DND-41 (cell line): Measurements from ENCODE around the gene CHMP1A.
A peak's percentile ranks its signal among the peaks of the same experiment; 100 is the strongest.
"Not testable (repeated sequence)": the region's sequence is repeated elsewhere in the genome, so short reads cannot be mapped to it uniquely, and the experiment has no call there.

Source experiments
- ATAC-seq: fragments of 200-7000 bp; cut with Tn5 transposase; 3 replicates; pipeline ENCODE4 v1.9.1; 2021; ENCODE audit warnings: low read depth; ENCODE audit not compliant: insufficient read depth
- DNase-seq: peaks from one replicate; pipeline ENCODE4 v3.0.0-alpha.2; 2020
- H2AFZ ChIP-seq: 2 replicates; pipeline ENCODE4 v1.6.0; 2012; ENCODE audit warnings: low read depth, low read length
- H3K27ac ChIP-seq: 2 replicates; pipeline ENCODE4 v1.5.1; 2012; ENCODE audit warnings: low read length, inconsistent platforms
- H3K27me3 ChIP-seq: fragments of 200-600 bp; sonication (generic); 2 replicates; pipeline ENCODE4 v1.6.0; 2012; ENCODE audit warnings: low read length, mild to moderate bottlenecking, inconsistent platforms; ENCODE audit not compliant: insufficient read depth, poor library complexity
- H3K36me3 ChIP-seq: 2 replicates; pipeline ENCODE4 v1.5.1; 2012; ENCODE audit warnings: low read length, inconsistent platforms; ENCODE audit not compliant: insufficient read depth
- H3K4me1 ChIP-seq: 2 replicates; pipeline ENCODE4 v1.5.1; 2012; ENCODE audit warnings: mild to moderate bottlenecking, low read length; ENCODE audit not compliant: insufficient read depth
- H3K4me2 ChIP-seq: 2 replicates; pipeline ENCODE4 v1.6.0; 2012; ENCODE audit warnings: mild to moderate bottlenecking, moderate library complexity, low read length, inconsistent platforms; ENCODE audit not compliant: insufficient read depth
- H3K4me3 ChIP-seq, 2 experiments: fragments of 200-600 bp in 1 of 2; shearing (Covaris generic) in 1 of 2; 2 replicates each; pipeline ENCODE4 v1.5.1; 2012 to 2016; ENCODE audit warnings: inconsistent platforms in 2 of 2, low read length in 2 of 2, mild to moderate bottlenecking in 2 of 2, low read depth in 1 of 2, moderate library complexity in 1 of 2
- H3K79me2 ChIP-seq: 2 replicates; pipeline ENCODE4 v1.6.0; 2012; ENCODE audit warnings: low read length, inconsistent platforms; ENCODE audit not compliant: insufficient read depth
- H3K9ac ChIP-seq: 2 replicates; pipeline ENCODE4 v1.6.0; 2012; ENCODE audit warnings: low read depth, mild to moderate bottlenecking, inconsistent platforms, low read length, moderate library complexity
- H3K9me3 ChIP-seq: 2 replicates; pipeline ENCODE4 v1.5.1; 2012; ENCODE audit warnings: low read length, moderate library complexity, mild to moderate bottlenecking, inconsistent platforms; ENCODE audit not compliant: insufficient read depth, severe bottlenecking
- H4K20me1 ChIP-seq: 2 replicates; pipeline ENCODE4 v1.6.0; 2012; ENCODE audit warnings: low read length; ENCODE audit not compliant: insufficient read depth
- CTCF ChIP-seq: IDR thresholded peaks from 2 replicates; pipeline ENCODE4 v1.5.1; 2012; ENCODE audit warnings: borderline replicate concordance, low read length, moderate library complexity, mild to moderate bottlenecking; ENCODE audit not compliant: poor library complexity, severe bottlenecking; ENCODE audit errors: extremely low read depth
- EZH2 ChIP-seq: IDR thresholded peaks from 3 replicates; pipeline ENCODE4 v1.6.1; 2012; ENCODE audit warnings: borderline replicate concordance, low read depth, mild to moderate bottlenecking, moderate library complexity, low read length, inconsistent platforms; ENCODE audit not compliant: severe bottlenecking

CHMP1A gene

DNA sequence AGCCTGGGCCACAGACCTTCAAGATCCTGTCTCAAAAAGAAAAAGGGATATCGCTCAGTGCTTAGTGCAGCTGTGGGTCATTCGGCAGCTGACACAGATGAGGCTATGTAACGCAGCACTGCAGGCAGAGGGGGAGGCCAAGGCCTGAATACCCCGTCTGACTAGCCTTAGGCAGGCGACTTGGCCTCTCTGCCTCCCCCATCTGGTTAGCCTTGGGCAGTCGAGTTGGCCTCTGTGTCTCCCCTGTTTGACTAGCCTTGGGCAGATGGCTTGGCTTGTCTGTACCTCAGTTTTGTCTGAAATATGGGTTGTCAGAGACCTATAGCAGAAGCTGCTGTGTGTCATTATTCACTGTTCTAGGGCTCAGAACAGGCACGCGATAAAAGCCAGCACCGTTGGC, 10.1 kb upstream of the CHMP1A start:
- H3K4me1 ChIP-seq: peaks cover 17% of the 10 kb centered on the region
- TF ChIP-seq CTCF: no peak
- TF ChIP-seq EZH2: no peak
- no peaks in the 10 kb centered on the region for H3K79me2 ChIP-seq
- no peaks in the 10 kb centered on the region for H4K20me1 ChIP-seq
- no peaks in the 10 kb centered on the region for H3K27me3 ChIP-seq
- peak overlapping the region; percentile 42; the same call in 1 of the 2 replicates for H3K4me2 ChIP-seq
- peaks cover 17% of the 10 kb centered on the region for H3K36me3 ChIP-seq
- no peak overlapping the region for H3K27ac ChIP-seq
- H3K9me3 ChIP-seq: no peaks in the 10 kb centered on the region
- no peak overlapping the region for H2AFZ ChIP-seq
- ATAC-seq: no peak
- H3K4me3 ChIP-seq: no peak overlapping the region
- no peak for DNase-seq
- no peak overlapping the region for H3K9ac ChIP-seq

- H4K20me1 ChIP-seq, H3K27ac ChIP-seq, DNase-seq, ATAC-seq, H3K79me2 ChIP-seq, H3K4me3 ChIP-seq, H3K4me2 ChIP-seq, H3K9ac ChIP-seq, H2AFZ ChIP-seq, H3K9me3 ChIP-seq, H3K27me3 ChIP-seq: not testable (repeated sequence)
- Histone ChIP-seq H3K4me1 (peaks cover 17% of the 10 kb centered on the region), H3K36me3 (peaks cover 22% of the 10 kb centered on the region)
- peak; percentile 38 for TF ChIP-seq CTCF
These were observed 9.5 kb upstream of the CHMP1A start for GRCh38 chr16:89667000-89667399.

DNA sequence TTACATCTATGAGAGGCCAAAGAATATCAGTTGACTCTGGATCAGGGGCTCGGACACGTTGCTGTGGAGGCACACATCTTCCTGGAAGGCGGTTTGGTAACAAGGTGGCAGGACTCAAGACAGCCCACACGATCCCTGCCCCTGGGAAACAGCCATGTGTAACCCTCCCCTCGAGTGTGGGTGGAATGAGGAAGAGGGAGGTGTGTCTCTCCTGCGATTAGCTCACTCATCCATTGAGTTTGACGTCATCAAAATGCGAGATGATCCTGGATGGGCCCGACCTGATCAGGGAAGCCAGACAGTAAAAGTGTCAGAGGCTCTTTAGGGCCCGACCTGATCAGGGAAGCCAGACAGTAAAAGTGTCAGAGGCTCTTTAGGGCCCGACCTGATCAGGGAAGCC, 6.7 kb upstream of the CHMP1A start:
- not testable (repeated sequence) for H3K27me3 ChIP-seq, H3K9ac ChIP-seq, H3K4me3 ChIP-seq, DNase-seq, ATAC-seq, H4K20me1 ChIP-seq, H3K27ac ChIP-seq, H2AFZ ChIP-seq, H3K9me3 ChIP-seq, H3K4me2 ChIP-seq
- peaks cover 27% of the 10 kb centered on the region for H3K4me1 ChIP-seq
- H3K36me3 ChIP-seq: peaks cover 47% of the 10 kb centered on the region
- peaks cover 14% of the 10 kb centered on the region for H3K79me2 ChIP-seq

GRCh38 chr16:89661215-89661614, 3.7 kb upstream of the CHMP1A start:
- Histone ChIP-seq H3K36me3 (peaks cover 47% of the 10 kb centered on the region), H3K79me2 (peaks cover 41% of the 10 kb centered on the region), H3K27ac (no peak overlapping the region), H3K4me1 (peaks cover 28% of the 10 kb centered on the region), H3K4me3 (no peak overlapping the region), H3K27me3 (no peaks in the 10 kb centered on the region), H3K9me3 (no peaks in the 10 kb centered on the region), H3K9ac (no peak overlapping the region), H2AFZ (no peak overlapping the region), H3K4me2 (no peak overlapping the region), H4K20me1 (peaks cover 15% of the 10 kb centered on the region)
- TF ChIP-seq EZH2: no peak
- TF ChIP-seq CTCF: no peak
- DNase-seq (no peak), ATAC-seq (no peak)
